Epithelial cell of esophagus (primary cell): Measurements from ENCODE around the gene ZIC1.

Source experiments
- DNase-seq: peaks from one replicate; pipeline ENCODE4 v3.0.0; 2010; ENCODE audit warnings: low read depth
- H3K4me3 ChIP-seq: 2 replicates; pipeline ENCODE4 v1.5.1; 2011; ENCODE audit warnings: mild to moderate bottlenecking, low read length, control low read depth
- TF ChIP-seq, protein P1 (sequence below): IDR thresholded peaks from 2 replicates; pipeline ENCODE4 v1.5.1; 2011; ENCODE audit warnings: low read depth, mild to moderate bottlenecking, low read length, control low read depth, inconsistent platforms; ENCODE audit not compliant: insufficient read depth; ENCODE audit errors: missing control alignments

ZIC1 gene

DNA sequence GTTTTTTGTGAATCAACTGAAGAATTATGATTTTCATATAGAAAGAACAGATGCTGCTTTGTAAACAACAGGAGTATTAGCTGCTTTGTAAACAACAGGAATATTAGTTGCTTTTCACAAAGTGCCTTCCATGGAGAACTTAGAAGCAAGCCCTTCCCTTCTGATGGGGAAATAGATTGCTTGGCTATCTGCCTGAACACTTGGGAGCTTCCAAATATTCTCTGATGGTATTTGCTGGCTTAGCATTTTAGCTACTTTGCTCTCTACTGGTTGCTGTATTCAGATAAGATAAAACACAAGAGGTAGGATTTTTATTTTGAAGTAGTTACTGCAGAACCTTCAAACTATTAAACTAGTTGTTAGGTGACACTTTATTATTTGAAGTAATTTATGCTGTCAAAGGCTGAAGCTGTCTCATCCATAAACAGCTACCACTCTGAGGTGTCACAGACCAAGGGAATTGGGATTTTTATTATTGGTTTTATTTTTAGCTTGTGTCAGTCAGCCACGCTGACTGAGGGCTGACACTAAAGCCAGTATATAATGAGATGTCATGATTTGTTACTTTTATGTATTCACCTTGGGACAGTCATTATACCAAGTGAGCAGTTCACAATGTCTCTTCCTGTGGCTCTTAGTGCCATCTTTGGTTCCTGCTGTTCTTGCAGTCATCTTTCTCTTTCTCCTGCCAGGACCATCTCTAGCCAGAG lies 50.0 kb downstream of the ZIC1 start:
- H3K4me3 ChIP-seq: no peak overlapping the region
- TF ChIP-seq, protein P1, sequence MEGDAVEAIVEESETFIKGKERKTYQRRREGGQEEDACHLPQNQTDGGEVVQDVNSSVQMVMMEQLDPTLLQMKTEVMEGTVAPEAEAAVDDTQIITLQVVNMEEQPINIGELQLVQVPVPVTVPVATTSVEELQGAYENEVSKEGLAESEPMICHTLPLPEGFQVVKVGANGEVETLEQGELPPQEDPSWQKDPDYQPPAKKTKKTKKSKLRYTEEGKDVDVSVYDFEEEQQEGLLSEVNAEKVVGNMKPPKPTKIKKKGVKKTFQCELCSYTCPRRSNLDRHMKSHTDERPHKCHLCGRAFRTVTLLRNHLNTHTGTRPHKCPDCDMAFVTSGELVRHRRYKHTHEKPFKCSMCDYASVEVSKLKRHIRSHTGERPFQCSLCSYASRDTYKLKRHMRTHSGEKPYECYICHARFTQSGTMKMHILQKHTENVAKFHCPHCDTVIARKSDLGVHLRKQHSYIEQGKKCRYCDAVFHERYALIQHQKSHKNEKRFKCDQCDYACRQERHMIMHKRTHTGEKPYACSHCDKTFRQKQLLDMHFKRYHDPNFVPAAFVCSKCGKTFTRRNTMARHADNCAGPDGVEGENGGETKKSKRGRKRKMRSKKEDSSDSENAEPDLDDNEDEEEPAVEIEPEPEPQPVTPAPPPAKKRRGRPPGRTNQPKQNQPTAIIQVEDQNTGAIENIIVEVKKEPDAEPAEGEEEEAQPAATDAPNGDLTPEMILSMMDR: no peak
- DNase-seq: no peak

DNA sequence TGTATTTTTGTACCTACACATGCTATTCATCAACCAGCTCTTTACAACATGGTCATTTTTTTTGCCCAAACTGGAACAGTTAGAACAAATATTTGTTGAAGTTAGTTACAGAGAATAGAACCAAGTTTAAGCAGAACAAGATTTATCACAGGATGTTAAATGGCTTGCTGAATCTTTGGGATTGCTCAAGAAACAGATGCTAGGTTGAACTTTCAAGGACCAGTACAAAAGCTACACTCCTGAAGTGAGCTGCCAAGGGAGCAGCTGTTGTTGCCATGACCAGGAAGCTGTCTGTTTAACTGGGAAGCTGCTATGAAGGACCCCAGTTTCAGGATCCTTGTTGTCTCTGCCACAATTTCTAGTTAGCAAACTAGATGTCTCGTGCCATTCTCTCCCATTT lies 53.7 kb downstream of the ZIC1 start:
- H3K4me3 ChIP-seq: no peak overlapping the region
- no peak for DNase-seq
- TF ChIP-seq, protein P1: no peak
